NCI-H1436 treated with DMSO at 0.1 percent for 48 hours (cell line): ENCODE results near the gene VPS39.

Experiments
- DNase-seq: peaks from one replicate; lab custom pipeline; 2025; lab: John Stamatoyannopoulos, UW

The VPS39 gene

DNA sequence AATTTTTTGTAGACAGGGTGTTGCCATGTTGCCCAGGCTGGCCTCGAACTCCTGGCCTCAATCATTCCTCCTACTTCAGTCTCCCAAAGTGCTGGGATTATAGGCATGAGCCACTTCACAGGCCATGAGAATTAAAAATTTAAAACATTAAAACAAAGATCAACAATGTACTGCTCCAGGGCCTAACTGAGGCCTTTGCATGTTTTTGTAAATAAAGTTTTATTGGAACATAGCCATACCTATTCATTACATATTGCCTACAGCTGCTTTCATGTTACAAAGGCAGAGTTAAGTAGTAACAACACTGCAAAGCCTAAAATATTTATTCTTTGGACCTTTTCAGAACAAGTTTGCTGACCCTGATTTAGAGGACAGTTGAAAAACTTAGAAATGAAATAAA is 9.6 kb downstream of the VPS39 start:
- DNase-seq: no peak

DNA sequence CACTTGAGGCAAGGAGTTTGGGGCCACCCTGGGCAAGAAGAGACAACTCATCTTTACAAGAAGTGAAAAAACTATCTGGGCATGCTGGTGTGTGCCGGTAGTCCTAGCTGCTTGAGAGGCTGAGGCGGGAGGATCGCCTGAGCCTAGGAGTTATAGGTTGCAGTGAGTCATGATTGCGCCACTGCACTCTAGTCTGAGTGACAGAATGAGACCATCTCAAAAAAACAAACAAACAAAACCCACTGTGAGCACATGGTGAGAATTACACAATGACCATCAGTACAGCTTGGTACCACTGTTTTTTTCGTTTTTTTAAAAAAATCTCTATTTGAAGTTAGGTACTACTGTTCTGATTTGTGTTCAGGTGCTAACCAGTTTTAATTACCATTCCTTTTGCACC is 13.6 kb downstream of the VPS39 start:
- DNase-seq: no peak

DNA sequence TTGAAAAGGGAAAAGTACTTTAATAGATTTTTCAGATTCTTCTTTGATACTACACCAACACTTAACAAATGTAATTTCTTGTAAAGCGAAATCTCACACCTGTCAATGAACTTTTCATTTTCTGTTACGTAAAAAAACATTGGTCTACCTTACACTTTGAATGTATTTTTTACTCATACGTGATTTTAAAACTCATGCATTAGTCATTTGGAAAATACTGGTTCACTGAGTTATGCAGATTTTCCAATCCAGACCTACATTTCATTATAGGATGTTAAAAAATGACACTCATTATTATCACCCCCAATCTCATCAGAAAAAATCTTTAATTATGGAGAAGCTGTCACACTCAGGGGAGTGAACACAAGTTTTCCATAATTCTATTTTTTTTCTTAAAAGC is 14.7 kb downstream of the VPS39 start:
- no peak for DNase-seq

DNA sequence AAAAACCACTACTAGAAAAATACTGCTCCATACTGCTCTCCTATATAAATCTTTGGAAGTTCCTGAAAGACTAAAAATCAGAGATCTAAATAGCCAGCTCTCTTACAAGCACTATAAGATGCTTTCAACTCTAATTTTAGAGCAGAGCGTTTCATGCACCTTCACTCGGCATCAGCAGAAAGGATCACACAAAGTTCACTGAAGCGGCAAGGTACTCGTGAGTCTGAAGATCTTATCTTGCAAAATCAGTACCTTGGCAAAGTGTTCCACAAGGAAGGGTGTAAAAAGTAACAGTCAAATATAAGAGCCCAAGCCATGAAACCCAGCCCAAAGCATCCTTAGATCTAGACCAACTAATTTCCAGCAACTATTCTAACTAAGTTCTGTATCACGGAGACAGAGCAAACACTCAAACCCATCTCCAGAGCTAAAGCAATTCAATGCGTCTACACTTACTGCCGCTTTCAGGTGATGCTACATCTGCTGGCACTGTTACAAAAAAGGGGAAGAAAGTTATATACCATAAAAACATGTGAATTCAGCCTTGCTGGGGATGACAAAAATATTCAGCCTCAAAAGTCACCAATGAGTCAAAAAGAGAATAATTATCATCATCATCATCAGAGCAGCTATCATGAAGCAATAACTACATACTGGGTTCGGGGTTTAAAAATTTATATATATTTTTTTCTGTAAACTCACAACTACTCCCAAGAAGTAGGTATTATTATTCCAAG is 16.3 kb downstream of the VPS39 start:
- no peak for DNase-seq

DNA sequence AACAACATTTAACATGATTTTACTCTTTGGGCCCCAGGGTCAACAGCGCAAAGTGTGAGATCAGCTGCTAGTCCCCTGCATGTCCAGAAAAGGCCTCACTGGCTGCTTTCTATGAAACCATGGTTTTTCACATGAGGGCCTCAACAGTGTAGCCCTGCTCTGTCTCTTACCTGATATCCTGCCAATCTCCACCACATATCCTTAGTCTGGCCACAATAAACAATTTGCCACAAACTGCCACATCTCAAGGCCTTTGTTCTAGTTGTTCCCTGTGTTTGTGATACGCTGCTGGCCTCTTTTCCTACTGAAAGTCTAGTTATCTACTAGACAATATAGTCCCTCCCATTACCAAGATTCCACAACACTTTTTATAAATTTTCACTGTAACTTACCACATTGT is 17.7 kb downstream of the VPS39 start:
- no peak for DNase-seq

DNA sequence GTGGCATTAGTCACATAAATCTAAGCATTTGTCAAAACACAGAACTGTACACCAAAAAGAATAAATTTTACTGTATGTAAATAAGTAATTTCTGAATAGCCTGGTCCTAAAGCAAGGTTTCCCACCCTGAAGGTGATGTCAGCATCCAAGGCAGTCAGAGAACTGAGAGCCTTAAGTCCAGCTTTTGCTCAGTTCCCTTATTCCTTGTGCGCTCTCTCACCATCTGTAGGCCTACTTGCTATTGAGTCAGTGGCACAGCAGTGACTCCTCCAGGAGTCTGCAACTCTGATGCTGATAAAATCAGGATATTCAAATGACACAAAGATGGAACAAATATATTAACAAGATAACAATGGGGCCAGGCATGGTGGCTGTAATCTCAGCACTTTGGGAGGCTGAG is 22.3 kb downstream of the VPS39 start:
- DNase-seq: no peak

DNA sequence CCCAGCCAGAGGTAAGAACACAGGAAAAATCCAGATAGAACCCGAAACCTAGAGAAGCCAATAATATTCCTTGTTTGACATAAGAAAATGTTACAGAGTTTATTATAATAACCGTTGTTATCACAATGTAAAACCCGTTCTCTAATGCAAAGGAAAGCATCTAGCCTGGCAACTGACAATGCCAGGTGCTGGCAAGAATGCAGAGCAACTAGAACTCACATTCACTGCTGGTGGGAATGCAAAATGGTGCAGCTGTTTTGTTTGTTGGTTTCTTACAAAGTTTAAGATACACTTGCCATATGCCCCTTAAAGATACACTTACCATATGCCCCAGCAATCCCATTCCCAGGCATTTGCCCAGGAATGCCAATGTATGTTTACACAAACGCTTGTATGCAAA is 23.4 kb downstream of the VPS39 start:
- no peak for DNase-seq

DNA sequence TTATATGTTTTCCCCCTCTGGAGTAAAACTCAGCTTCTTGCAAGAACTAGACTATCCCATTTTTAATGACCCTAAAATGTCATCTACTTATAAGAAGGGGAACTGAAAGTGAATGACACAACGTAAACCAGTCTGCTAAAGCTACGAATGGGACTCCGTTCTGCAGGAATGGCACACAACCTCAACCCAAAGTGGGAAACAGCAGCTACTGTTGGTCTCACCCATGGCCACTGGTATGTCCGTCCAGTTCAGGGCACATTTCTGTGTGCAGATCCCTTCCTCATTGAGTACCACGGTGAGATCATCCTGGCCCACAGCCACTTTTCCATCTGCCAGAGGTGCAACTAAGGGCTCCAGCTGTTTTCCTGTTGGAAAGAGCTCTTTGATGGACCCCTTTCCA is 23.8 kb downstream of the VPS39 start:
- no peak for DNase-seq

DNA sequence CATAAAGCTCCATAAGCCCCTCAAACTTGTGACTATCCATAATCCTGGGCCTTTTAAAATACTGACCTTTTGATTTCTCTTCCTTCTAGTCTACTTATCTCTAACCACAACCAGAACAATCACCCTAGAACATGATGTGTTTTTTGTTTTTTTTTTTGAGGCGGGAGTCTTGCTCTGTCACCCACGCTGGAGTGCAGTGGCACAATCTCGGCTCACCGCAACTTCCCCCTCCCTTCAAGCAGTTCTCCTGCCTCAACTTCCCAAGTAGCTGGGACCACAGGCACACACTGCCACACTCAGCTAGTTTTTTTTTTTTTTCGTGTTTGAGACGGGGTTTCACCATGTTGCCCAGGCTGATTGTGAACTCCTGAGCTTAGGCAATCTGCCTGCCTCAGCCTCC is 25.1 kb downstream of the VPS39 start:
- DNase-seq: no peak

DNA sequence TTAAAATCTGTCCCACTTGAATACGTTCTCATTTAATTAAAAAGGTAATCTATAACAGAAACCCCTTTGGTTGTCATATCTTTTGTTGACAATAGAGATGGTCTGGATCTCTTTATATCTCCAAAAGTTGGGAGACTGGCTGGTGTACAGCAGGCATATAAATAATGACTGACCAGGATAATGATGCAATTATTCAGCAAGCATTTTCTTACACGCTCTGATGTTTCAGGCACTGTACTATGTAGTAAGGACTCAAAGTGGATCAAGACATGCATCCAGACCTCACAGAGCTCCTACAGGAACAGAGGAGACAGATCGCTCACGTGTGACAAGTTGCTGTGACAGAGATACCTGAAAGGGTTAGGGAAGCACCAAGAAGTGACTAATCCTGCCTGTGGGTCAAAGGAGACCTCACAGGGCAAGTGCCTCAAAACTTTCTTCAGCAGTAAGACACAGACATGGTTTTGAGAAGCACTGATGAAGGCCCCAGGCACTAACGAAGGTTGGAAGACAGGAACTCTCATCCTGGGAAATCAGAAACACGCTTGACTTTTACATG is 25.7 kb downstream of the VPS39 start:
- DNase-seq: no peak

DNA sequence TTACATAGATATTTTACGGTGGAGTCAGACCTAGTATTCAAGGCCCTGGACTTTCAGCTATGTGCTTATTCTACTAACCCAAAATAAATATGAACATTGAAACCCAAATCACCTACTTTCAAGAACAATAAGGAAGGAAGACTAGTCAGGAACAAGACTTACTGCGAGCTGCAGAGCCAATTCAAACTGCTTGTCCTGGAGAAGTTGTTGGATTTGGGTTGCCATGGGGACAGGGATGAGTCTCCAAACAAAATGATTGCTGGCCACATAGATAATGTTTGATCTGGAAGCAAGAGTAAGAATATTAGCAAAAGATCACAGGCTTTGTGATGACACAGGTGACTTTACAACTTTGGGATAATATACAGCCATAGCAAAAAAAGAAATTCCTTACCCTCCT is 30.0 kb downstream of the VPS39 start:
- no peak for DNase-seq

DNA sequence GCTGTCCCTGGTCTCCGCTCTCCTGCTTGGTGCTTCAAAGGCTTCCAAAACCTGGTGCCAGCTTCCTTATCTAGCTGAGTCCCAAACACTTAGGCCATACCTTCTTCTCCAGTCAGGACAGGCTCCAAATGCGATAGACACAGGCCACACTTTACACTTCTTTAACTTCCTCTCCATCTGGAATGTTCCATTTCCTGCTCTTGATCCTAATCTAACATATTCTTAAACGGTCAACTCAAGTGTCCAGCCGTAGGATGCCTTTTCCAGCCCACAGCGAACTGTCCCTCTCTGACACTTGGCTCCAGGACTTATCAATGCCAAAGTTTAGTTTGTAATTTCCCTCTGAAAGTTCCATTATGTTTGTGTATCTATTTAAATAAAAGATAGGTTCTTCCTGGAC is 32.4 kb downstream of the VPS39 start:
- DNase-seq: no peak

DNA sequence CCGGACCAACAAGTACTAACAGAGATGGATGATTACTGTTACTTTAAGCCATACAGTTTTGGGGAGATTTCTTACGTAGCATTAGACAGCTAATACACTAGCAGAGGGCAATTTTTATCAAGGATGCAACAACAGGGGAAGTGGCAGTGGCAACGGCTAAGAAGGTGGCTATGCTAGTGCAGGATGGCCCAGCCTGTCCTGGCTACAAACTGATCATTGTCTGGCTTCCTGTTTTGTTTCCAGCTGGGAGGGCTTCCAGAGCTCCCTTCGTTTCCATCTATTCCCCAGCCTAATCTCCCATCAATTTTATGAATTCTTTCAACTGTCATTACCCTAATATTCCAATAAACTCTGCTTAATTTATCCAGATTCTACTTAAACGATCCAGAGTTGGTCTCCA is 35.6 kb downstream of the VPS39 start:
- DNase-seq: no peak

DNA sequence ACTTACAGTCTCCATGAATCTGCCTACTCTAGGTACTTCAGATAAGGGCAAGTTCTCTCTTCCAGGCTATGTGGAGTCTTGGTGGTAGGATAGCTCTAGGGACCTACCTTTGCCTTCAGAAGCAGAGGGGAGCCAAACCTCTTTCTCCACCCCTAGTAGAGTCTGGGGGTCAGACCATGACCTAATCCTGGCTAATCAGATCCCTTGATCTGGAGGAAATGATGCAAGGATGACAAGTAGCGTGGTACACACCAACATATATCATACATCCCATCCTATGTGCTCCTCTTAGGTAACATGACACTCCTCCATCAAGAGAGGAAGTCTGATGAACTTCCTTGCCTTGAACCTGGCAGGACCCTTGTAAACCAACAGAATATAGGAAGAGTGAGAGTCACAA is 36.3 kb downstream of the VPS39 start:
- DNase-seq: no peak

DNA sequence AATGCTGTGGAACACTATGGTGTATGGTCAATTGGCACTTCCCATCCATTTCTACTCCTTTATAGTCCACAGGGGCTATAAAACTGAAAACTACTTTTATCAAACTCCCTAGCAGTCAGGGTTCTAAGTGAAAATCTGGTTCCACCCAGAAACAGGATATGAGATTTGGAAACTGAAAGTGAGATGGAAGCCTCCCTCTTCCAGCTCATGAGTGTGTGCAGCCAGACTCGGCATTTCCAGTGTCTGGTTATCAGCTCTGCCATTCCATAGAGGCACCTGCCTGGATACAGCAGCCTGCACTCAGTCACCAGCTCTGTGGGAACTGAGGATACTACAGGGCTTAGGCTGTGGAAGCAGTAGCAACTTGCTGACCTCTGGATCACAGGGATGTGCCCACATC is 37.0 kb downstream of the VPS39 start:
- no peak for DNase-seq

DNA sequence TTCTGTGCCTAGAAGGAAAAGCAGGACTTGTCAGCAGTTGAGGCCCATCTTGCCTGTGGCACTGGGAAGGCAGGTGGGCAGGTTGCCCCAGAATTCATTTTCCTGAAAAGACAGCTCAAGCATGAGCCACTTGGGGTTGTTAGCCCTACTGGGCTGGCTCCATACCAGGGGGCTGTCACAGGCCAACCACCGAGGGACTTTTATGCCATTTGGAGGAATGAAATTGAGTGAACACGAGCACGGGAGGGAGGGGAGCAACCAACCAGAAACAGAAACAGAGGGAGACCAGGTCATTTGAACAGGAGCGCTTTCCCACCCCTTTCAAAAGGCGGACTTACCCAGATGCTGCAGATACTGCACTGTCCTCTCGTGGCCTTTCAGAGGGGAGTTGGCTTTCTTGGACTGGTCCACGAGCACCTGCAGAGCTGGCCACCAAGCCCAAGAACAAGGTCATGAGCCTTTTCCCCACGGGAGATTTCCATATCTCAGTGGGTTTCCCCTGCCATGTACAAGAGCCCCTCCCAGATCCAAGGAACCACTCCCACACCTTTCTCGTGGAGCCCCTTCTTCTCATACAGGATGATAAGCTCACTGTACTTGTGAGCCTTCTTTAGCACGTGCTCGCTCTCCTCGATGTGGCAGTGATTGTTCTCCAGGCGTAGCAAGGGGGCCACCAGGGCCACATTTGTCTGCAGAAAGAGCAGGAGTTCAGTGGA is 41.7 kb downstream of the VPS39 start:
- DNase-seq: no peak

DNA sequence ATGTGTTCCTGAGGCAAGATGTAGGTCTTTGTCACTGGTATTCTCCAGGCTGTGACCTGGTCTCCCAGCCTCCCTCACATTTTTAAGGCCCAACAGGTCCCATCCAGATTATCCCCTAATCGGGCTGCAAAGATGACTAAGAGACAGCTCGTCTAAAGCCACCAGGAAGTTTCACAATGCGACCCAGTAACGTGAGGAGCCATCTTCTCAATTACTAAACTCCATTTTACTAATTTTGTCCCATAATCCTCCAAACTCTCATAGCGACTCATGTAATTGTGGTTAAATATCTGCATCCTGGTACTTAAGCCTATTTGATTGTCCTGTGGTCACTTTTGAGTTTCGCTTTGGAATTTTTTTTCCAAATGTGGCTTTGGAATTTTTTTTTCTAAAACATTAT is 43.0 kb downstream of the VPS39 start:
- DNase-seq: no peak

DNA sequence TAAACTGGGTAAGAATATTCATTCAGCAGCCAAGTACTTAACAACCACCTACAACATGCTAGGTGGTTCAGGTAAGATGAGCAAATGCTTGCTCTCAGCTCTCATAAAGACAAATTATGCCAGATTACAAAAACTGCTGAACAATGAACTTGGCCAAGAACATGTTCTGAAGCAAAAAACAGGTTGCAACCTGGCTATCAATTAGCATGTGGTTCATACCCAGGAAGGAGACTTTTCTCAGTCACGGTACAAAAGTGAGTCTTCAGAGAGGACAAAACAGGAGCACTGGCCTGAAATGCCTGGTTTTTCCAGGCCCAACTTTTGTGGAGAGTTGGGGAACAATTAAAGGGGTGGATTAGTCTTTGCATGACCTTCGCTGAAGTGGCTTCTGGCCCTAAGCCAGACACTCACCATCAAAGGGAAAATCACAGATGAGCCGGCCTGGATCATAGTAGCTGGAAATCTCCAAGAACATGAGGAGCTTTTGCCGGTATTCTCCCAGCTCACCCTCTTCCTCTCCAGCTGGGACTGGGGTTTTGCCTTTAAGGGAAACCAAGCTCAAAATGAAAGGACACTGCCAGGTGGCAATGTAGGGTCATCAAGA is 44.1 kb downstream of the VPS39 start:
- no peak for DNase-seq

DNA sequence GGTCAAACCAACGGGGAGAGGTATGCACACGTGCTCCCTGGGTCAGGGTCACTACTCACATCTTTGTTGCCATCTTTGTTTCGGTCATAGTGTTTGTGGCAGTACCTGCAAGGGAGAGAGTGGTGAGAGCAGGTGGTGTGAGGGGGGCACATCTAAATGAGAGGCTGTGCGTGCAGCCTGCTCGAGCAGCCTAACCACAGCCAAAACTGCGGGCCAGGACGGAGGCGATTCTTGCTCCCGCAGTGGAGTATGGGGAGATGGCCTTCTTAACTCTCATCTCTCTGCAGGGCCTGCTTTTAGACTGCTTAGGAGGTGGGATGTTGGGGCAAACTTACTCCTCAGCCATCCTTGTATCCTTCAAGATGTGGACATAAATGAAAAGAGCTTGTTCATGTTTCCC is 44.8 kb downstream of the VPS39 start:
- DNase-seq: no peak

DNA sequence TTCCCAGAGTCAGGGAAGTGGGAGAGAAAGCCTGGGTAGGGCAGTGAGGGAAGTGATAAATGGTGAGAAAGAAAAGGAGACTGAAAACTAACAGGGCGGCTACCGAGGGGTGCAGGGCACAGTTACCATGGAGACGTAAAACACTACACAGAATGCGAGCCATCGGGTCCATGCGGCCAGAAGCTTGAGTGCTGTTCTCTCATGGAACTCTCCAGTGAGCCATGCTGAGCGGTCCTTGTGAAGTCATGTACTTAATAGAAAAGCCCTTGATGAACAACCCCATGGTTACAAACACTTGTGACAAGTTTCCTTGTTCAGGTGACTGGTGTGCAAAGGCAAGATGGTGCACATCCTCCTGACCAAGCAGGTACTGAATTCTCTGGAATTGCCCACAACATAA is 48.0 kb downstream of the VPS39 start:
- DNase-seq: no peak

DNA sequence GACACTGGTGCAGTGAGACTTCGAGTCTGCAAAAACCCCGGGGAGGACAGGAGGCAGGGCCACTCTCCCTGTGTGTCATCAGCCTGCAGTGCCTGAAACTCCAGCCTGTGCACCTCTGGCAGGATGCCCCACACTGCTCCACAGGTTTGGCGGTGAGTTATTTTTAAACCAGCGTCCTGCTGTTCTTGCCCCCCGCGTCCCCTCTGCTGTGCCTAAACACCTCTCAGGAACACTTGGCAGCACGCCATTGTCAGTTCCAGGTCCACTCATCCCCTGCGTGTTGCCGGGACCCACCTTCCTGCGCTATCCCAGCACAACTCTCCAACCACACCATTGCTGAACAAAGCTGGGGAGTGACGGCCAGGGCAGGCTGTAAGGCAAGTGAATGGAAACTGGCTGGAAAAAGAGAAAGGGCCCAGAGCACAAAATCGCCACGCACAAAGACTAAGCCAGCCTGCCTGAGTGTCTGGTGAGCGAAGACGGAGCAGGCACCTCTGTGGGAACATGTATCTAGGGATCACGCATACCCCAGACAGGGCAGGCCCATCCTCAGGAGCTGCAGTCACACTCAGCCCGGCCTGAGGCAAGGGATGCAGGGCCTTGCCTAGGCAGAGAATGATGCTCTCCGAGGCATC is 48.6 kb downstream of the VPS39 start:
- no peak for DNase-seq

DNA sequence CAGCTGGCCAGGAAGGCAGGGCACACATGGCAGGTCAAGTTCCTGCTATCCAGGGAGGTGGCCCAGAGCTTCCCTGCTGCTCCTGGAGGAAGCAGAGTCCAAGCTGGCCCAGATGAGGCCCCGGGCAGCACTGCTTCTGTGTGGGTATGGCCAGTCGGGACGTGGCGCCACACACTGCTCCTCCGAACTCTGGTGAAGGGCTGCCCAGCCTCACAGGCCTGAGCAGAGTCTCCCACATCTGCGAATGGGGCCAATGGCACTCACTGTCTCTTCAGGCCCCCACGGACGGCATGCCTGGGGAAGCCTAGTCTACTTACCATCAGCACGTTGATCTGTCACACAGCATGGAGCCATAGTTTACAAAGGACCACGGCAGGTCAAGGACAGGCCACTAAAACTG is 49.2 kb downstream of the VPS39 start:
- DNase-seq: no peak
